22Rv1 (cell line): ENCODE measurements around the gene ANTXR1.

Source experiments
- CTCF ChIP-seq: fragments of 450-650 bp; IDR thresholded peaks from 2 replicates; pipeline ENCODE4 v1.5.1; 2017; ENCODE audit warnings: mild to moderate bottlenecking
- ZFX ChIP-seq: fragments of 450-650 bp; IDR thresholded peaks from 2 replicates; pipeline ENCODE4 v1.6.1; 2017; ENCODE audit warnings: antibody characterized with exemption, borderline replicate concordance

GRCh38 chr2:69031466-69031865 is 18.5 kb downstream of the ANTXR1 start:
- TF ChIP-seq CTCF (no peak), ZFX (no peak)
